ENCODE measurements around the gene PEAK3.

DNA sequence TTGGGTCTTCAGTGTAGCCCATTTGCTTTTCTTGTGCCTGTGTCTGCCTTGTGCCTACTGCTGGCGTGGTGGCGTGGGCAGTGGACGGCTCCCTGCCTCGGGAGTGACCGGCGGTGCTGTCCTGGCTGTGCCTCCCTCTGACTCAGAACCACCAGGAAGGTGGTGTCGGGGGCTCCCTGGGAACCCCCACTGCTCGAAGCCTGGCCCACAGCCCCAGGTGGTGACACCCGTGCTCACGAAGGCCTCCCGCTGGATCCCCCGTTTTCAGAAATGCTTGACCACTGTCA lies 37.9 kb downstream of the PEAK3 start:
- TF ChIP-seq GATA3 (IDR thresholded peaks at IDR 0.05; ENCODE audit: low read depth, low read length) (no peak), GATA2 (IDR thresholded peaks at IDR 0.05; ENCODE audit: low read depth, low read length) (no peak)
